NOMO-1 (cell line): ENCODE results near the gene PIP4K2C.
A peak's percentile ranks its signal among the peaks of the same experiment; 100 is the strongest.

Experiments
- DNase-seq, 2 experiments: peaks; one replicate each; lab custom pipeline; 2025; ENCODE audit not compliant: unreplicated experiment in 2 of 2; lab: John Stamatoyannopoulos, UW

Gene PIP4K2C

GRCh38 chr12:57619434-57620244 is 28.6 kb downstream of the PIP4K2C start:
- DNase-seq = no peak

- no peak for DNase-seq
Measured at GRCh38 chr12:57620245-57620935, 29.4 kb downstream of the PIP4K2C start.

- peak in 1 of 2 experiments; percentile 30 for DNase-seq
Measured at GRCh38 chr12:57620936-57621496, 30.0 kb downstream of the PIP4K2C start.

GRCh38 chr12:57621497-57622292 is 30.7 kb downstream of the PIP4K2C start:
- DNase-seq = peak in 1 of 2 experiments; percentile 14

- no peak for DNase-seq
Measured at GRCh38 chr12:57622293-57623245, 31.6 kb downstream of the PIP4K2C start.

- DNase-seq = no peak
Measured at GRCh38 chr12:57623385-57623784, 32.4 kb downstream of the PIP4K2C start.

GRCh38 chr12:57623811-57624390 is 32.9 kb downstream of the PIP4K2C start:
- DNase-seq = no peak

GRCh38 chr12:57624441-57625220 is 33.6 kb downstream of the PIP4K2C start:
- no peak for DNase-seq

GRCh38 chr12:57625261-57626032 is 34.5 kb downstream of the PIP4K2C start:
- DNase-seq = no peak

- DNase-seq = no peak
Measured at GRCh38 chr12:57626111-57626920, 35.3 kb downstream of the PIP4K2C start.

- no peak for DNase-seq
Measured at GRCh38 chr12:57626921-57627445, 36.0 kb downstream of the PIP4K2C start.

GRCh38 chr12:57627501-57628279 is 36.7 kb downstream of the PIP4K2C start:
- DNase-seq = no peak

- no peak for DNase-seq
Measured at GRCh38 chr12:57628280-57629191, 37.5 kb downstream of the PIP4K2C start.

GRCh38 chr12:57629897-57630471 is 39.0 kb downstream of the PIP4K2C start:
- DNase-seq = no peak
